OCI-M2 (cell line): ENCODE results near the gene BCL2L13.
"Not testable (repeated sequence)": the region's sequence is repeated elsewhere in the genome, so short reads cannot be mapped to it uniquely, and the experiment has no call there.

ENCODE experiments used
- DNase-seq: peaks from one replicate; lab custom pipeline; 2025; ENCODE audit not compliant: unreplicated experiment; lab: John Stamatoyannopoulos, UW

BCL2L13 gene

DNA sequence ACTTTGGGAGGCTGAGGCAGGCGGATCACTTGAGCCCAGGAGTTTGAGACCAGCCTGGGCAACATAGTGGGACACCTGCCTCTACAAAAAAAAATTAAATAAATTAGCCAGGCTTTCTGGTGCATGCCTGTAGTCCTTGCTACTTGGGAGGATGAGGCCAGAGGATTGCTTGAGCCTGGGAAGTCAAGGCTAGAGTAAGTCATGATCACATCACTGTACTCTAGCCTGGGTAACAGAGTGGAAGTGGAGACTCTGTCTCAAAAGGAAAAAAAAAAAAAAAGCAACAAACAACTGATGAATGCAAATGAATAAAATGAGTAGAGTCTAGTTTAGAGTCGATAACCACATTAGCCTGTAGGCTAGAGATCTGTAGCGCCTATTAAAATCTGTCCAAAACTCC, 3.9 kb upstream of the BCL2L13 start:
- DNase-seq: no peak

DNA sequence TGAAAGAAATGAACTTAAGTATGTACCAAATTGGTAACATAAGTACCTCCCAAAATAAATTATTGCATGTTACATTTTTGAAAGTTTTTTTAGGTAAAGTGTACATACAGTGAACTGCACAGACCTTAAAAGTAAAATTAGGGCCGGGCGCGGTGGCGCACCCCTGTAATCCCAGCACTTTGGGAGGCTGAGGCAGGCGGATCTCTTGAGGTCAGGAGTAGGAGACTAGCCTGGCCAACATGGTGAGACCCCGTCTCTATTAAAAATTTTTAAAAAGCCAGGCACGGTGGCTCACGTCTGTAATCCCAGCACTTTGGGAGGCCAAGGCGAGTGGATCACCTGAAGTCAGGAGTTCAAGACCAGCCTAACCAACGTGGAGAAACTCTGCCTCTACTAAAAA, 1.7 kb upstream of the BCL2L13 start:
- not testable (repeated sequence) for DNase-seq

DNA sequence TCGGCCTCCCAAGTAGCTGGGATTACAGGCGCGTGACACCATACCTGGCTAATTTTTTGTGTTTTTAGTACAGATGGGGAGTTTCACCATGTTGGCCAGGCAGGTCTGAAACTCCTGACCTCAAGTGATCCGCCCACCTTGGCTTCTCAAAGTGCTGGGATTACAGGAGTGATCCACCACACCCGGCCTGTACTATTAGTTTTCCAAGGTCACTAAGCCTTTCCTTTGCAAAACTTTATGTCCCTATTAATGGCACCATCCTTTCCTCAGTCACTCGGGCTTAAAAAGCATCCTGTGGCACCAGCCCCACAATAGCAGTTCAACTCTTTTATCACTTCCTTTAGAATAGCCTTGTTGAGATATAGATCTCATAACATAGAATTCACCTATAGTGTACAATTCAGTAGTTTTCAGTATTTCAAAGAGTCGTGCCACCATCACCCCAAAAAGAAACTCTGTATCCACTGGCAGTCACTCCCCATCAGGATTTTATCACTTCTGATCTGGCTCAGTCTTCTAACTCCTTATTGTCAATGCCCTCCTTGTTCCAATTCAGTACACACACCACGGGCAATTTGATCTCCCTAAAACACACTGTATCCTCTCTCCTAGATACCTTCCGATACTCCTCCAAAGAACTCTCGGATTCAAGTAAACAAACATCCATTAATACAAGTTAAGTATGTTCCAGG, 921 bp upstream of the BCL2L13 start:
- DNase-seq: no peak

GRCh38 chr22:17638182-17638431, 450 bp upstream of the BCL2L13 start:
- DNase-seq: no peak

GRCh38 chr22:17639247-17639741, 737 bp downstream of the BCL2L13 start:
- no peak for DNase-seq

DNA sequence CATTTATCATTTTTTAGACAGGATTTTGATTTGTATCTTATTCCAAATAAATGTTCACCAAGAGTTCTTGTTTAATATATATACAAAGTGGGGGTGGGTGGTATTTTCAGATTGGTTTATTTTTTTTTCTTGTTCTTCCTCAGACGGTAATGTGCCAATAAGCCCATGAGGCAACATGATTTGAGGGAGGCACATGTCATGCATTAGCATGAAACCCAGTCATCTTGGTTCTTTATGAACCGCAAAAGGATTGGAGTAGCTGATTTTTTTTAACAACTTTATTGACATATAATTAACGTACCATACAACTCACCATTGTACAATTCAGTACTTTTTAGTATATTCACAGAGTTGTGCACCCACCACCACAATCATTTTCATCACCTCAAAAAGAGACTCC, 2.7 kb downstream of the BCL2L13 start:
- no peak for DNase-seq

GRCh38 chr22:17642357-17642756, 3.8 kb downstream of the BCL2L13 start:
- DNase-seq: not testable (repeated sequence)

DNA sequence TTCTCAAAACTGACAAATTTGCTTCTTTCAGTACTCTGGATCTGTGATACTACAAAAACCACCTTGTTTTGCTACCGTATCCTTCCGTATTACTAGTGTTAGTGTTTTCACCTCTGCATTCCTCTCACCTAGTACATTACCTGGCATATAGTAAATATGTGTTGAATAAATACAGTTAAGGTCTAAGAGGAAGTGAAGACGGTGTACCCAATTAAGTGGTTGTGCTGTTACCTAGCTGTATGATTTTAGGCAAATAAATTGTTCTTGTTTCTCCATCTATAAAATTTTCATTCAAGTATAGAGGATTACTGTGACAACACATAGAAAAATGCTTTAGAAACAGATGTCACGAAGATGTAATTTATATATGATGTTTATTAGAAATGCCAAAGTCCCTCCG, 8.9 kb downstream of the BCL2L13 start:
- no peak for DNase-seq

GRCh38 chr22:17647991-17648390, 9.4 kb downstream of the BCL2L13 start:
- no peak for DNase-seq

- DNase-seq: no peak
Measured at GRCh38 chr22:17648569-17648968, 10.0 kb downstream of the BCL2L13 start.

GRCh38 chr22:17655289-17655688, 16.7 kb downstream of the BCL2L13 start:
- DNase-seq: no peak

DNA sequence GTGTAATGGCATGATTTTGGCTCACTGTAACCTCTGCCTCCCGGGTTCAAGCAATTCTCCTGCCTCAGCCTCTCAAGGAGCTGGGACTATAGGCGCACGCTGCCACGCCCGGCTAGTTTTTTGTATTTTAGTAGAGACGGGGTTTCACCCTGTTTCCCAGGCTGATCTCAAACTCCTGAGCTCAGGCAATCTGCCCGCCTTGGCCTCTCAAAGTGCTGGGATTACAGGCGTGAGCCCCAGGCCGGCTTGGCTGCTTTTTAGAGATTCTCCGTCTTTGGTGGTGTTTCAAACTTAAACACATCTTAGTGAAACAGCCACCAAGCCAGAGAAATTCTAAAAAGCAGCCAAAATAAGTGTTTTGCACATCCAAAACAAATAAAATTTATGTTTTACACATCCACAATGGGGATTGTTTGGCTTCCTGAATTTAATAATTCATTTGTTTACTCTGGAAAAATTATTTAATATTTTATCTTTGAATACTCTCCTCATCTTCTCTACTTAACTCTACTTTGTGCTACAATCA, 18.4 kb downstream of the BCL2L13 start:
- DNase-seq: no peak

GRCh38 chr22:17664414-17665055, 26.0 kb downstream of the BCL2L13 start:
- DNase-seq: no peak

DNA sequence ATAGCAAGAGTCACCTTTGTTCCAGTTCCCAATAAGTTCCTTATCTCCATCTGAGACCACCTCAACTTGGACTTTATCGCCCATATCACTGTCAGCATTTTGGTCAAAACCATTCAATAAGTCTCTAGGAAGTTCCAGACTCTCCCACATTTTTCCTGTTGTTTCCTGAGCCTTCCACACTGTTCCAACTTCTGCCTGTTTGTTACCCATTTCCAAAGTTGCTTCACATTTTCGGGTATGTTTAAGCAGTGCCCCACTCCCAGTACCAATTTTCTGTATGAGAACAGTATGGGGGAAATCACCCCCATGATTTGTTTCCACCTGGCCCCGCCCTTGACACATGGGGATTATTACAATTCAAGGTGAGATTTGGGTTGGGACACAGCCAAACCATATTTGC, 26.7 kb downstream of the BCL2L13 start:
- DNase-seq: no peak

DNA sequence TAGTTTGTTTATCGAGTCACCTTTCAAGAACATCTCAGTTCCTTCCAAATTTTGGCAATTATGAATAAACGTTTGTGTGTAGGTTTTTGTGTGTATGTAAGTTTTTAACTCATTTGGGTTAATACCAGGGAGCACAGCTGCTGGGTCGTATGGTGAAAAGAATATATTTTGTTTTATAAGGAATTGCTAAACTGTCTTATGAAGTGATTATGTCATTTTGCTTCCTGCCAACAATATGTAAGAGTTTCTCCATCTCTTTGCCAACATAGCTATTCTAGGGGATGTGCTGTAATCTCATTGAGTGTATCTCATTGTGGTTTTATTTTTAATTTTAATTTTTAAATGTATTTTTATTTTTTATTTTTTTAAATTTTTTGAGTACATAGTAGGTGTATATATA, 27.3 kb downstream of the BCL2L13 start:
- DNase-seq: no peak

DNA sequence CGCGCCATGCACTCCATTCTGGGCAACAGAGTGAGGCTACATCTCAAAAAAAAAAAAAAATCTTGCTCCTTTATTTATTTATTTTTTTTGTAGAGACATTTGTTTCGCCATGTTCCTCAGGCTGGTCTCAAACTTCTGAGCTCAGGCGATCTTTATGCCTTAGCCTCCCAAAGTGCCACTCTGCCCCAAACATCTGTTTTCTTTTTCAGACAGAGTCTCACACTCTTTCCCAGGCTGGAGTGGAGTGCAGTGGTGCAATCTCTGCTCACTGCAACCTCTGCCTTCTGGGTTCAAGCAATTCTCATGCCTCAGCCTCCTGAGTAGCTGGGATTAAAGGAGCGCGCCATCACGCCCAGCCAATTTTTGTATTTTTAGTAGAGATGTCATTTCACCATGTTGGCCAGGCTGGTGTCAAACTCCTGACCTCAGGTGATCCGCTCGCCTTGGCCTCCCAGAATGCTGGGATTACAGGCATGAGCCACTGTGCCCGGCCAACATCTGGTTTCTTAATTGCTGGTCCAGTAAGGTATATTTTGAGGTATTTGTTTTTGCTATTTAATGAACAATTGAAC, 33.0 kb downstream of the BCL2L13 start:
- not testable (repeated sequence) for DNase-seq

GRCh38 chr22:17672417-17672991, 33.9 kb downstream of the BCL2L13 start:
- no peak for DNase-seq

GRCh38 chr22:17674152-17674551, 35.6 kb downstream of the BCL2L13 start:
- no peak for DNase-seq

DNA sequence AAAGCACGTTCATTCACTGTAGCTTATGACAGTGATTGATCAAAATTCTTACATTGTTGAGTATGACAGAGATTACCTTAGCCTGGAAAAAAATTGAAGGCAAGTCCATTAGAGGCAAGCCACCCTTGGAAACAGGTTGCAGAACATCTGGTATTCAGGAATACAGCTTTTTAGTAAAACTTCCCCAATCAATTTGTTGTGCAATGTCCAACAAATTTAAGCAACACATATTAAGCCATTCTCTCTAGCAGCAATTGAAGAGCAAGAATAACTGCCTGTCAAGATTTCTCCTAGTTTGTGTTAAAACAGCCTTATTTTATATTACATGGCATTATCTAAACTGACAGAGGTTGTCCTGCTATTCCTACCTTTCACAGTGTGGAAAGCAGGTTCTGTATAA, 37.0 kb downstream of the BCL2L13 start:
- no peak for DNase-seq

GRCh38 chr22:17678817-17679385, 40.3 kb downstream of the BCL2L13 start:
- DNase-seq: no peak

DNA sequence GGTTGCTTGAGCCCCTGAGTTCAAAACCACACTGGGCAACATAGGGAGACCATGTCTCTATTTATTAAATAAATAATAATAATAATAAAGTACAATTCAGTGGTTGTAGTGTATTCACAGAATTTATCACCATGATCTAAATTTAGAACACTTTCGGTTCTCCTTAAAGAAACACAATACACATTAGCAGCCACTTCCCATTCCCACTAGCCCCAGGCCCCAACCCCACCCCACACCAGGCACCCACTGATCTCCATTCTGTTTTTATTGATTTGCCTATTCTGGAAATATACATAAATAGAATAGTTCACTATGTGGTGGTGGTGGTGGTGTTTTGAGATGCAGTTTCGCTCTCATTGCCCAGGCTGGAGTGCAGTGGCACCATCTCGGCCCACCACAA, 45.7 kb downstream of the BCL2L13 start:
- DNase-seq: no peak

- no peak for DNase-seq
Measured at GRCh38 chr22:17692841-17693240, 54.3 kb downstream of the BCL2L13 start.
